ENCODE measurements around the gene ERBB2.
A peak's percentile ranks its signal among the peaks of the same experiment; 100 is the strongest.

Gene ERBB2

GRCh38 chr17:39699818-39700147 lies at the start of gene ERBB2:
ERBB2 (plus strand) TSS chr17:39700064; CDS start chr17:39700239, 175 bp downstream.
- DNase-seq: peak in 3 of 14 donors; percentile 10 to 38 (median 29)

DNA sequence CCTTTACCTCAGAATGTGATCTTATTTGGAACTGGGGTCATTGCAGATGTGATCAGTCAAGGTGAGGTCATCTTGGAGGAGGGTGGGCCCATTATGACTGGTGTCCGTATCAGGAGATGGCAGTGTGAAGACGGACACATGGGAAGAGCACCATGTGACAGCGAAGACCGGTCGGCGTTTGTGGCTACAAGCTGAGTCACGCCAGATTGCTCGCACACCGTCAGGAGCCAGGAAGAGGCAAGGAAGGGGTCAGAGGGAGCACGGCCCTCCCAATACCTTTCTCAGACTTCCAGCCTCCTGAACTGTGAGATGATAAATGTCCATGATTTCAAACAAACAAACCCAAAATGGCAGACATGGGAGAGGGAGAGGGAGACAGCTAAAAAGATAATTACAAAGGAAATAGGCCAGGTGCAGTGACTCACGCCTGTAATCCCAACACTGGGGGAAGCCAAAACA lies 49.7 kb upstream of the ERBB2 start:
- DNase-seq: no peak

GRCh38 chr17:39651923-39652586 lies 47.8 kb upstream of the ERBB2 start:
- no peak for DNase-seq

DNA sequence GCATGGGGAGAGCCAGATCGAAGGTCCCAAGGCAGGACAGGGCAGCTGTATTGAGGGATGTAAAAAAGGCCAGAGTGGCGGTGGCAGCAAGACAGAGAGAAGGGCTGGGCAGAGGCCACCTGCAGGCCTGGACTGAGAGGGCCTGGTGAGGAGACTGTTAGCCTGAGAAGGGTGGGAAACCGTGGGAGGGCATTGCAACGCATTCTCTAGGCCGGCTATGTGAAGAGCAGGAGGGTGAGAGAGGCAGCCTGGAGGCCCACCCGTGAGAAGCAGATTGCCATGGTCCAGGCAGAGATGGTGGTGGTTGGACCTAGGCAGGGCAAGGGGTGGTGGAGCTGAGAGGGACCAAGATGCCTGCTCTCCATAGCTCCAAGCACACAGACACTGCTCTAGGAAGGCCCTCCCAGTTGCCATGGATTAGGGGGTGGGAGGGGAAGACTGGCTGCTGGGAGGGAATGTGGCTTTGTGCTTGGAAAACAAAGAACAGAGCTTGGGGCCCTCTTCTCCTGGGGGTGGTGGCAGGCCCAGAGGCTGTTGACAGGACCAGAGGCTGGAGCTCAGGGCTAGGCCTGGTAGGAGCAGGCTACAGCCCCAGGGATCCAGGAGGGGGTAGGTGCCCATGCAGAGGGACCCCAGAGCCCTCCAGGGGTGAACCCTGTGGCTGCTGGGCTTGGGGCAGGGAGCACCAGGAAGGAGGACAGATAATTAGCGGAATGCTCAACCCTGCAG lies 47.1 kb upstream of the ERBB2 start:
- peak in 12 of 14 donors; percentile 7 to 78 (median 54) for DNase-seq

GRCh38 chr17:39653316-39653661 lies 46.6 kb upstream of the ERBB2 start:
- no peak for DNase-seq

DNA sequence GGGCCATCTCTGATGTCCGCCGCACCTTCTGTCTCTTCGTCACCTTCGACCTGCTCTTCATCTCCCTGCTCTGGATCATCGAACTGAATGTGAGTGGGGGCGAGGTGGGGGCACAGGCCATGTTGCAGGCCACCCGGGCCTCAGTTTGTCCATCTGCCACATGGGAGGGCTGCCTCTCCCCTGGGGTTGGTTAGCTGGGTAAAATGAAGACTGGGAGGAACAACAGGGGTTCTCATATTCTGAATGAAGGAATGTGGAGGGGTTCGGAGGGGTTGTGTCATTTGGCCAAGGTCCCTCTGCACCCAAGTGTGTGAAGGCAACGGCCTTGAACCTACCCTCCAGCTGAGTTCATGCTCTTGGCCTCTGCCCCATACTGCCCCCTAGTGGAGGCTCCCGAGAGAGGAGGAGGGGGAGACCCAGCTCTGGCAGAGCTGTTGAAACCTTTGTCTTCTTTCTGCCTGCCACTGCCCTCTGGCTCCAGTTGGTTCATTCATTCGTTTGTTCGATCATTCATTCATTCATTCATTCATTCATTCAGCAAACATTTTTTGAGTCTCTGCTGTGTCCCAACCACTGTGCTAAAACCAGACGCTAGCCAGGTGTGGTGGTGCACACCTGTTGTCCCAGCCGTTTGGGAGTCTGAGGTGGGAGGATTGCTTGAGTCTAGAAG lies 46.1 kb upstream of the ERBB2 start:
- peak in 10 of 14 donors; percentile 18 to 81 (median 52) for DNase-seq

DNA sequence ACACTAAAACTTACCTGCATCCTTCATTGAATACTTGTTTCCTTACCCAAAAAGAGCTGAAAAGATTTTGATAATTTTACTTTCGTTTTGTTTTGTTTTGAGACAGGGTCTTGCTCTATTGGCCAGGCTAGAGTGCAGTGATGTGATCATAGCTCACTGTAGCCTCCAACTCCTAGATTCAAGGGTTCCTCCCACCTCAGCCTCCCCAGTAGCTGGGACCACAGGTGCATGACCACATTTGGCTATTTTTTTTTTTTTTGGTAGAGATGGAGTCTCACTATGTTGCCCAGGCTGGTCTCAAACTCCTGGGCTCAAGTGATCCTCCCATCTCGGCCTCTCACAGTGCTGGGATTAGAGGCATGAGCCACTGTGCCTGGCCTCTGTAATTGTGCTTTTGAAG lies 44.8 kb upstream of the ERBB2 start:
- no peak for DNase-seq

DNA sequence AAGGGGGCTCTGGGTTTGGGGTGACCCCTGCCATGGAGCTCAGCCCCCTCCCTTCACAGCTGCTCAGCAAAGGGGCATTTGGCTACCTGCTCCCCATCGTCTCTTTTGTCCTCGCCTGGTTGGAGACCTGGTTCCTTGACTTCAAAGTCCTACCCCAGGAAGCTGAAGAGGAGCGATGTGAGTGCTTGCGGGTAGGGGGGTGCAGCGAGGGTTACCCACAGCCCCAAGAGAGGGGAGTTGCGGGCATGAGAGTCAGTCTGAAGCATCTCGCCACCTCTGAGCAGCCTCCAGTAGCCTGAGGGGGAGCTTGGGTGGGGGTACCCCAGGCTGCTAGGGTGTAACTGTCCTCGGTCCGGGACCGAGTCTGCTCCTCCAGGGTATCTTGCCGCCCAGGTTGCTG lies 41.5 kb upstream of the ERBB2 start:
- DNase-seq: no peak

- DNase-seq: no peak
Observed at GRCh38 chr17:39658760-39659159, 41.1 kb upstream of the ERBB2 start.

DNA sequence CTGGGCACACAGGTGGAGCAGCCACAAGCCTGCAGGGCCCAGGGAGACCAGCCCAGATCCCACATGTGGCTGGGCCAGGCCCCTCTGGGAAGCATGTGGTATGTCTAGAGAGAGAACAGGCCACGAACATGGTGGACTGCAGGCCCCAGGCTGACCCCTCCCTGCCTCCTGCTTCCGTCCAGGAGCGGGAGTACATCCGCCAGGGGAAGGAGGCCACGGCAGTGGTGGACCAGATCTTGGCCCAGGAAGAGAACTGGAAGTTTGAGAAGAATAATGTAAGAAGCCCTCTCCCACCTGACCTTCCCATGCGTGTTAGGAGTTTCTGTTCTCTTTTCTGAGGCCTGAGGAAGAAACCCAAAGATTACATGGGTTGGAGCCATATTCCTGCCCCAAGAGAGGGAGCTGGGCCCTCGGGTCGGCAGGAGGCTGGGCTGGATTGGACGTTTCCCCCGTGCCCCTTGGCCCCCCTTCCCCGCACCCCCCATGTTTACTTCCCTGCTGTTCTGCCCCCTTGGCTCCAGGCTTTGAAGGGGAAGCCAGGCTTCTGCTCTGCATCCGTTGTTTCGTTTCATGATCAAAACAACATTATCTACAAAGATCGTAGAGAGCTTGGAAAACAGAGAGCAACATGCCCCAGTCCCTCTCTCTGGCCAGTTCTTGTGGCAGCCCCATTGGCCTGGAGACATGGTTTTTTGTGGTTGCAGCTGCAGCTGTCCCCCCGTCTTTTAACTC lies 40.4 kb upstream of the ERBB2 start:
- DNase-seq: no peak

- no peak for DNase-seq
Observed at GRCh38 chr17:39660011-39660360, 39.9 kb upstream of the ERBB2 start.

DNA sequence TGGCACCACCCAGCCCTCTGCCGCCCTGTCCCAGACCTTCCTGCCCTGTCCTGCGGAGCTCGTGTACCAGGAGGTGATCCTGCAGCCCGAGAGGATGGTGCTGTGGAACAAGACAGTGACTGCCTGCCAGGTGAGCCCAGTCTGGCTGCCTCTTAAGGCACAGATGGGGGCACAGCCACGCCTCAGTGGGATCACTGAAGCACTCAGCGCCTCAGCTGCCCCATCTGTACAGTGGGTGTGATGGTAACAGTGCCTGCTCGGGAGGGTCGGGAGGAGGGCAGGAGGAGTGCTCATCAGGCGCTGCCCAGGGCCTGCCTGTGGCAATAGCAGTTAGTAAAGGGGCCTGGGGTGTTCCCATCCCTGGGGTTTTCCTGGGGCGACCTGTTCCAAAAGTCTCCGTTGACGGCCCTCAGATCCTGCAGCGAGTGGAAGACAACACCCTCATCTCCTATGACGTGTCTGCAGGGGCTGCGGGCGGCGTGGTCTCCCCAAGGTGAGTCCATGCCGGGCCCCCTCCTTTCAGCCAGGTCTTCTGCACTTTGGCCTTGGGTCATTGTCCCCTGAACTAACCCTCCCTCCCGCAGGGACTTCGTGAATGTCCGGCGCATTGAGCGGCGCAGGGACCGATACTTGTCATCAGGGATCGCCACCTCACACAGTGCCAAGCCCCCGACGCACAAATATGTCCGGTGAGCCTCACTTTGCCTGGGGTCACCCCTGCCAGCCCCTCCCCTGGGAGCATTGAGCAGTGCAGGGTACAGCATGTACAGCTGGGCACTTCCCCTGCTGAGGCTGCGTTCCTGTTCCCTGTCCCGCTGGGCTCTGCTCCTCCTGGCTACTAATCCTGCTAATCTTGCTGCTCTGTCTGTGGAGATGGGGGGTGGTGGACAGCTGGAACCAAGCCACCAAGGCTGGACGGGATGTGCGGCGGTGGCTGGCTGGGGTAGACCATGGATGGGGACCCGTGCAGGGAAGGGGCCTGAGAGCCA lies 39.2 kb upstream of the ERBB2 start:
- peak in 2 of 14 donors; percentile 7 to 32 for DNase-seq

- no peak for DNase-seq
Observed at GRCh38 chr17:39661744-39662541, 37.9 kb upstream of the ERBB2 start.

- no peak for DNase-seq
Observed at GRCh38 chr17:39662551-39663339, 37.1 kb upstream of the ERBB2 start.

DNA sequence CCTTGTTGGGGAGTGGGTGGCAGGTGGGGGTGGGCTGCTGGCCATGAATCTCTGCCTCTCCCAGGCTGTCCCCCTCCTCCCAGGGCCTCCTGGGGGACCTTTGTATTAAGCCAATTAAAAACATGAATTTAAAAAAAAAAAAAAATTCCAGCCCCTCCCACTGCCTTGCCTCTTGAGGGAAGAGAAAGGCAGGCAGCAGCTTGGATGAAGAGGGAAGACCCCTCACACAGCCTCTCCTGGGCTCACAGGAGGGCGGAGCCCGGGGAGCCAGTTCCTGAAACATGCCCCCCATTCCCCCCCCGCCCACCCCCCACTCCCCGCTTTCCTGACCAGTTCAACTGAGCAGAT lies 36.5 kb upstream of the ERBB2 start:
- no peak for DNase-seq

DNA sequence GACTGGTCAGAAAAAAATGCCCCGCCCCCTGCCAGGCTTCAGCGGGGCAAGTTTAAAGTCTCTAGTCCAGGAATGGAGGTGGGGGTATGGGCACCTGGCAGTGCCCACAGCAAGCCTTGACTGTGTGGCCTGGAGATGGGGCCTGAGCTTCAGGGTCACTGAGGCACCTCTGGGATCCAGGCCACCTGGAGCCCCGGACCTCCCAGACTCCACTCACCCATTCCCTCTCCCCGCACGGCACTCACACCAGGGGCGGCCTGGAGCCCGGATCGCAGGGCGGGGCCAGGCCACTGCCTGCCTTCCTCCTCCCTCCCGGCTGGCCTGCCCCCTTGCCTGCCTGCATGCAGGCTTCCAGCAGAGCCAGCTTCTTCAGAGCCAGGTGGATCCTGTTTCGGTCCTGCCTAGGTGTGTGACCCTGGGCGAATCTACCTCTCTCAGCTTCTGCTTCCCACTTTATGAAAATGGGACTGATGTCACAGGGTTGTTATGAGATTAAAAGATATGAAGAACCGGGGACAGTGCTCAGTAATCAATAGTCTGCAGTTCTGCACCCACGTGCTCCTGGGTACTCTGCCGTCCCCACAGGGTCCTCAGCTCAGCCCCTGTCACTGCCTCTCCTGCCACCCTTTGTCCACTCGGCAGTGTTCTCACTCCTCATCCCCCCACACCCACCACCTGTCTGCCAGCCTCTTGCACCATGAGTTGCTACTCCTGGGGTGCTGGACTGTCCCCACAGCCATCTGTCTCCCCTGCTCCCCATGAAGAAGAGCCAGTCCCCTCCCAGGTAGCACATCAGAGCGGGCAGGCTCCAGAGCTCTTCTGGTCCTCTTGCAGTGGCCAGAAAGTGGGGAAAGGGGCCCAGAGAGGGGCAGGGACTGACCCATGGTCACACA lies 35.9 kb upstream of the ERBB2 start:
- DNase-seq: no peak

DNA sequence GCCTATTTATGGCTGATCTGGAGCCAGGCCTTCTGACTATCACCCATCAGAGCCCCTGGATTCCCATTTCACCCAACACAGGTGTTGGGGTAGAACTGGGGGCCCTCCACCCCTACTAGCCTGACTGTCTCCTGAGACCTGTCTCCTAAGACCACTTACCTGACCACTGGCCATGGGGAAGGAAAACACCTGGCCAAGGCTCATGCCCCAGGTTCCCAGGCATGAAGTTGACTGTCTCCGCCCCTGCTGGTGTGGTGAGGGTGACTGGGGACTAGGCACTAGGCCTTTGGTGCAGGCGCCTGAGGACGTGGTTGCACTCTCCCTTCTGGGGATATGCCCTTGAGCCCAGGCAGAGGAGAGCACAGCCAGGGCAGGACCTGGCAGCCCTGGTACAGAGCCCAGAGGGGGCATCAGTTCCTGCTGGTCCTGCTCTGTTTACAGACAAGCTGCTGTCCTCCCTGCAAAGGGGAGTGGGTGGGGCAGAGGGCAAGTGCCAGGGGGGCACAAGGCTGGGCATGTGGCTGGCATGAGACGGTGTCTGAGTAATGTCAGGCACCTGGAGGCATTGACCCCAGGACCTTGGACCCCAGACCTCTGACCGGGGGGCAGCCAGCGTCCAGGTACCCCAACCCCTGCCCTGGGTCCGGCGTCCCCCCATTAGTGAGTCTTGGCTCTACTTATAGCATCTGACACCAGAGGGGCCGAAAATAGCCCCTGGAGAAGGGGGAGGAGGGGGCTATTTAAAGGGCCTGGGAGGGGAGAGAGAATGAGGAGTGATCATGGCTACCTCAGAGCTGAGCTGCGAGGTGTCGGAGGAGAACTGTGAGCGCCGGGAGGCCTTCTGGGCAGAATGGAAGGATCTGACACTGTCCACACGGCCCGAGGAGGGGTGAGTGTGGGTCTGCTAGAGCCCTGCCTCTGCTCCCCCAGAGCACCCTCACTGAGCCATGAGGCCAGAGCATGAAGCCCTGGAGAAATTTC lies 35.0 kb upstream of the ERBB2 start, which contains the start of gene TCAP:
Gene TCAP, plus strand, starts transcription at position 769 of the 981 bp plus-strand sequence. Its CDS starts 11 bp downstream, at position 780.
- no peak for DNase-seq

Data from C1 segment of cervical spinal cord (tissue), 14 donors.